LHCN-M2 (cell line): ENCODE data around the gene ADRB2. TPM values are rescaled to one million over a fixed set of nuclear protein-coding genes. Genes with fewer than 3 reads are reported as not detected.
"Not testable (repeated sequence)": the region's sequence is repeated elsewhere in the genome, so short reads cannot be mapped to it uniquely, and the experiment has no call there.

Experiments used
- DNase-seq: peaks from one replicate; pipeline ENCODE4 v3.0.0-alpha.2; 2012; ENCODE audit warnings: low read depth
- total RNA-seq: library from RNA; depleted of rRNA; stranded (reverse); fragments of >200 nt; gene quantifications from 2 replicates; pipeline ENCODE4 v1.2.3, GENCODE V29; 2014; rRNA removed

The ADRB2 gene
- total RNA-seq, 1 experiment from 2014 or later = 4.8 TPM

DNA sequence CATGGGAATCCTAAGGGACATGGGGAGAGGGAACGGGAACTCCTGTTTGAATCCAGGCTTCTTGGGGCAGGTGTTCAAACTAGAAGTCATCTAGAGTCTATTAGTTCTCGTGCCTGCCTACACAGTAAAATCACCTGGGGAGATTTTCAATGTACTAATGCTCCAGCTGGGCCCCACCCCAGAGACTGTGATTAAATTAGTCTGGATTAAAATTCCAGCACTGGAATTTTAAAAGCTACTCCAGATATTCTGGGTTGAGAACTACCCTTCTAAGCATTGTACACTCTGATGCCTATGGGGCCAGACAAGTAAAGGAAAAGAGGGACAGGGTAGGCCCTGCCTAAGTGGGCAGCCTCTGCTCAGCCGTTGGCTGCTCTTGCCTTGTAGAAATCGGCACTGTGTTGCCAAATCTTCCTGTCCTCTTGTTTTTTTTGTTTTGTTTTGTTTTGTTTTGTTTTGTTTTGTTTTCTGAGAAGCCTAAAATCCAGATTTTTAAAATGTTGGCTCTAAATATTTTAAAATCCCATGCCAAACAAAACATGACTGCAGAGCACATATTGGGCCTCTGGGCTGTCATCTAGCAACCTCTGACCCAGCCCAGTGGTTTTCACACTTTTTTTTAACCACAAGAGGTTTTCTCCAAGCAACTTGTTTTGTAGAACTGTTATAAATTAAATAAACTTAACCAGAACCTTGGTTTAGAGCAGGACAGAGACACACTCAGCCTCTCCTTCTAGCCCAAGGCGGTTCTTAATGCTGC is 29.0 kb downstream of the ADRB2 start:
- DNase-seq = peak; percentile 27

DNA sequence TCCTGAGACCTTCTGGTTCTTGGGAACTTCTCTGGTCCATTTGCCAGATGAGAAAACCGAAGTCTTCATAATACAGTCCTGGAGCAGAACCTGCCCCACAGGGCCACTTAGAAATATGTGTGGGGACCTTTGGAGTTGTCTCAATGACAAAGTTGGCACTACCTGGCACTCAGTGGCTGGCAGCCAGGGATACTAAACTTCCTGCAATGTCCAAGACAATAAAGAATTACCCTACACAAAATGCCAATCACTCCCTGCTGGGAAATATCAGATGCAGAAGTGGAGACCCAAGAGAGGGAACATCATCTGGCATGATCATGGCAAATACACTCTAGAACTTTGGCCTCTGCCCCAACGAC is 29.6 kb downstream of the ADRB2 start:
- no peak for DNase-seq

DNA sequence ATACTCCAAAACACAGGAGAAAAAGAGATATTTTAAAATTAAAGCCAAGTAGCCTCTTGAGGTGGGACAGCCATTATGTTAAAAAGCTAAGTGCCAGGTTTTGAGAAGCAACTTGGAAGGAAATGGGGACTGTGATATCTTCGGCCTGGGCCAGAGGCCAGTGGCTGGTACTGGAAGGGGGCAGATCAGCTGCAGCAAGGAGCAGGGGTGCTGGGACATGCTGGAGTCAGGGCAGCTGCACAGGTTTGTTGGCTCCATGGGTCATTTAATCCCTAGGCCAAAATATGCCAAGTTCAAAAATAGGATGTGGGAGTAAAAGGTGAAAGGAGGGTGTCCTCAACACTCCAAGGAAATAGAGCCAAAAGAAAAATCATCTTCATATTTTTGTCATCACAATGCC is 30.0 kb downstream of the ADRB2 start:
- DNase-seq = no peak

DNA sequence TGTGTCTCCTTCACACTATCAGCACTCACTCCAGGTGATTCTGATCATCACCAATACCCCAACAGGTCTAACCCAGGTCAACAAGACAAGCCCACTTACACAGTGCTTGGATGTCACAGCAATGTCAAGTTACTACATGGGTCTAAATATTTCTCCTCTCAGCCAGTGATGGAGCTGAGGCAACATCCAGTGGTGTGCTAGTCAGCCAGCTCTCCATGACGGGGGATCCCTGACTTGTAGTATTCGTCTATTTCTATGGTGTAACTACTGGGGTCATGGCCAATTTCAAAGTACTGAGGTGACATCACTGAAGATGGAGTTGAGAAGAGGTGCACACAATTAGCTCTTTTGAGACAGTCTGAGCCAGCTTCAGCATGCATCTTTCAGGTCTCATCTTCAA is 31.1 kb downstream of the ADRB2 start:
- DNase-seq = no peak

DNA sequence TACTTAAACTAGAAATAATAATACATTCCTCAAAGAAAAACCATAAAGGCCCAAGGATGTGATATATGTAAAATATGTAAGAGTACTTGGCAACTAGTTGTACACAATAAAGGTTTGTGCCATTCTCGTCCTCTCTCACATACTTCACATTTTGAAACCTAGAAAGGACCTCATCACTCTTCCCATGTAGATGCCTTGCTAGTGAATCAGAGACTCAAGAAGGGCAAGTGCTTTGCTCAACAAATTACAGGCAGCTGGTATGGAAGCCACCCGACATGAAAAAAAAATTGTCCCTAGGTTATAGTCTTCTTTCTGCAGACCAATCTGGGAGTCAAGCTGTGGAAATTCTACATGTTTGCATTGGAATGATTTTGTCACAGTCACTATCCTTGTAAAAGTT is 31.7 kb downstream of the ADRB2 start:
- peak; percentile 15 for DNase-seq

DNA sequence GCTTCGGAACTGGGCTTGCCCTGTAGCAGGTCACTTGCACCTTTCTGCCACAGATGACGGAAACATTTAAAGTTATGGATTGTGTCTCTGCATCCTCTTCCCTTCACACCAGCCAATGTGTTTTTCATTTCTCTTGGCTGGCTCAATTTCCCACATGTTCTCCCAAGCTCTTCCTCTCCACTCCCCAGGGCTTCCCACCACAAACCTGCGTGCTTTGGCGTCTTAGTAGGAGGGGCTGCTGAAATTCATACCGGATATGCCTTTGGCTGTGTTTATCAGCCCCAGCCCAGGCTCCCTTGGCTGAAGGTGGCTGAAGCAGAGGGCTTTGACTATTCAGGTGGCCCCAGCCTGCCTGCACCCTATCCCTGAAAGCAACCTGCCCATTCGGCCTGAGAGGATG is 32.1 kb downstream of the ADRB2 start:
- no peak for DNase-seq

DNA sequence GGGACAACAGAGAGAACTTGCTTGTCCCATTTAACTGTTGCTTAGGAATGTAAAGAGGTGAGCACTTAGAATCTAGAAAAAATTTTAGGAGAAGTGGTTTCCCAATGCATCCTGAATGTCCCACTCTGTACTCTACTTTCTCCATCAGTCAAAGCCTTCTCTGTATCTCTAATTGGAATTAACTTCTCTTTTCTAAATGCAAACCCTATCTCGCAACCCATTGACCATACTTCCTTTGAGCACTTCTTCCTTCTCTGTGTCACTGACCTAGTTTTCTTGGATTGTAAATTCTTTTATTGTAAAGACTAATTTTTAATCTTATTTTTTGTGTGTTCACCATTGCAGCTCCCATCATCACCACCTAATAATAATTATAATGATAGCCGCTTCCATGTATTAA is 33.3 kb downstream of the ADRB2 start:
- no peak for DNase-seq

DNA sequence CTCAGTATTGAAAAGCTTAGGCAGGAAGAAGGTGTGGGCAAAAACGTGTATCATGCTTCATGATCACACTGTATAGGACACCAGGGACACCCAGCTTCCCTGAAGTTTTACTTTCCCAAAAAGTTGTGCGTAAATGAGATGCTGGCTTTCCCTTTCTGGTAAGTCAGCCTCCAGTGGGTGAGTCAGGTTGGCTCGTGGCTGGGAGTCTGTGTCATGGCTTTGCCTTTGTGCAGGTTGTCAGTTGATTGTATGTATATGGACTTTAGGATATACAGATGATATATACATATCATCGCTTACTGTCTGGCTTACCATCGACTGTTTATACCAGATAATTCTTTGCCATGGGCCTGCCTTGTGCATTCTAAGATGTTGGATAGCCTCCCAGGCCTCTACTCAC is 34.2 kb downstream of the ADRB2 start:
- no peak for DNase-seq

DNA sequence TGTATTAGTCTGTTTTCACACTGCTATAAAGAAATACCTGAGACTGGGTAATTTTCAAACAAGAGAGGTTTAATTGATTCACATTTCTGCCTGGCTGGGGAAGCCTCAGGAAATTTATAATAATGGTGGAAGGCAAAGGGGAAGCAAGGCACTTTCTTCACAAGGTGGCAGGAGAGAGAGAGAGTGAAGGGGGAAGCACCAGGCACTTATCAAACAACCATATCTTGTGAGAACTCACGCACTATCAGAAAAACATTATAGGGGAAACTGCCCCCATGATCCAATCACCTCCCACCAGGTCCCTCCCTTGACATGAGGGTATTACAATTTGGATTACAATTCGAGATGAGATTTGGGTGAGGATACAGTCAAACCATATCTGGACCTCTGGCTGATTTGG is 34.7 kb downstream of the ADRB2 start:
- DNase-seq = no peak

DNA sequence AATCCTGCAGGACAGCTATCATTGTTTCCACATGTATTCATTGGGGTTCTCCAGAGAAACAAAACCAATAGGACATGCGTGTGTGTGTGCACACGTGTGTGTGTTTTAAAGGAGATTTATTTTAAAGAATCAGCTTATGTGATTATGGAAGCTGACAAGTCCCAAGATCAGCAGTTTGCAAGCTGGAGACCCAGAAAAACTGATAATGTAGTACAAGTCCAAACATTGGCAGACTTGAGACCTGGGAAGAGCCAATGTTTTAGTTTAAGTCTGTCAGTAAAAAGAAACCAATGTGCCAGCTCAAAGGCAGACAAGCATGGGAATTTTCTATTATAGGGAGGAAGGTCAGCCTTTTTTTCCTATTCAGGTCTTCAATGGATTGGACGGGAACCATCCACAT is 35.3 kb downstream of the ADRB2 start:
- no peak for DNase-seq

DNA sequence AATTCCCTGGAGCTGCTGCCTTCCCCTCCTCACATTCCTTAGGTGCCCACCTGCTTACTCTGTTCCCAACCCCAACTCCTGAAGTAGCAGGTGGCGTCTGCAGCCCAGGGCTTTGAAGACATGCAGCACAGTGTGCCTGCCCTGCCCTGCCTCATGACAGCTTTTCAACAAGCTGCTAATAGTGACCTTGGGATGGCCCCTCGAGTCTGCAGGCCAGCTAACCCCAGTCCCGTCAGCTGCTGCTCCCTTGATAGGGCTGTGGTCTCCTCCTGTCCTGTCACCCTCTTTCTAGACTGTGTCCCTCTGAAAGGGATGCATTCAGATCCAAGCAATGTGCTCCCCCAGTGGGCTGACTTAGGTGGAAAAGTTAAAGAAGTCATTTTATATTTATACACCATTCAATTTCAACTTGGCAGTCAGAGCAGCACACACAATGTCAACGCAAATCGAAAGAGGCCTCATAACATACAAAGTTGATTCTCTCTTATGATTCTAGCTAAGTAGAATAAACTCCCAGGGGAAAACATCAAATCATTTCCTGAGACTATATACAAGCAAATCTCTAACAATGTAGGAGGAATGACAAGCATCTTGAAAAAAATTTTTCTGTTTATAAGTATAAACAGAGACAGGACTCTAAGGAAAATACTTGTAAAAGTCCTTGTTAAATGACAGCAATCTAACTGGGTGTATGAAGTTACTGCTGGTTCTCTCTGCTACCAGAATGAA is 37.9 kb downstream of the ADRB2 start:
- no peak for DNase-seq

DNA sequence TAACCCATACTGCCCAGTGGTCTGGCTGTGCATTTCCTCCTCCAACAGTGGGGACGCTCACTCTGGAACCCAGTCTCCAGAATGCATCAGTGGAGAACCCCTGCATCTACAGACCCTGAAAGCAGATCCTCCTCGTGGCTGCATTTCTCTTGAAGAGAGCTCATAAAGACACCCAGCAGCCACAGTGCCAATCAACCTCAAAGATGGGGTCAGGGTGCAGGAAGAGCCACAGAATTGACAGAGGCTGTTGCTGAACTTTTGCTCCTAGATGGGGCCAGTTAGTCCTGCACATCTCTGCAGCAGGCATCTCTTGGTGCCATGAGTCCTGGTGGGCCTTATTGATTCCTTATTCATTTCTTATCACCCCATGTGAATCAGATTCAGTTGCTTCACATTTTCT is 39.6 kb downstream of the ADRB2 start:
- DNase-seq = no peak

DNA sequence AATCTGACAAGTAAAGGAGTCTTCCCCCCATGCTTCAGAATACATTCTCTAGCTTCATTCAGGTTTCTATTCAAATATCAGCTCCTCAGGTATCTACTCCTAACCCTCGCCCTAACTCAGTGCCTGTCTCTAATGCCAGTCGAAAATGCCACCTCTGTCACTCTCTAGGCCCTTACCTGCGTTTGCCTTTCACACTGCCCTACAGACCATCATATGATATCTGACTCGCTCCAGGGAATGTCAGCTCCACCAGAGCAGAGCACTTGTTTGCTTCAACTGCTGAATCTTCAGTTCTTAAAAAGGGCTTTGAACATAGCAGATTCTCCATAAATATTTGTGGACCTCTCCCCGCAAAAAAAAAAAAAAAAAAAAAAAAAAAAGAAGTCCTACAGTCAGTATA is 46.7 kb downstream of the ADRB2 start:
- DNase-seq = no peak

DNA sequence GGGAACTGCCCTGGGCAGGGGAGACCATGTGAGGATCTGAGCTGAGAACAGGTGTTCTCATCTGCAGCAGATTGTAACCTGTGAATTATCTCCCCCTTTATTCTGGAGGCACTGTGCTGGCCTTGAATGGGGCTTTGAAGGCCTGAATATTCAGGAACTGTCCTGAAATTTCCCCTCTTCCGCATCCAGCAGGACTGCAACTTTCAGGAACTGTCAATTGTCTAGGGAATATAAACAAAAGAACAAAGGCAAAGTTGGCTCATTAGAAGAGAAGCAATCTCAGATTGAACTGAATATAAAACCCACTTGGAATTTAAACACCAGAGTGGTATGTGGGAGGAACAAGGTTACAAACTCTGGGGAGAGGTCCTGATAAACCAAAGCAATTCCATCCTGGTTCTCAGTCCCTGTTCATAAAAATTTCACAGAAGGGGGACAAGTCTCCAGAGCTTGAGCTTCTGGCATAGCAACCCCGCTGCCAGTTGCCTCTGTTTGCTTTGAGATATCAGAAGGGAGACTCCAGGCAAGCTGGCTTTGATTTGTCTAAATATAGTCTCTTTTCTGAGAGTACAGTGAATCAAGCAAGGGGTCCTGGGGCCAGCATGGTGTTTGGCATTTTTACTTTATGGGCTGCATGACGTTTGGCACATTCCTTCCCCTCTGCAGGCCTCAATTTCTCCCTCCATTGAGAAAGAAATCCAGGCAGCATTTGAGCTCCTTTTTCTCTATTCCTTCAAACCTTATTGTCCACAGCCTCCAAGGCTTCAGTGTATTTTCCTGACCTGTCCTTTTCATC is 47.5 kb downstream of the ADRB2 start:
- no peak for DNase-seq

DNA sequence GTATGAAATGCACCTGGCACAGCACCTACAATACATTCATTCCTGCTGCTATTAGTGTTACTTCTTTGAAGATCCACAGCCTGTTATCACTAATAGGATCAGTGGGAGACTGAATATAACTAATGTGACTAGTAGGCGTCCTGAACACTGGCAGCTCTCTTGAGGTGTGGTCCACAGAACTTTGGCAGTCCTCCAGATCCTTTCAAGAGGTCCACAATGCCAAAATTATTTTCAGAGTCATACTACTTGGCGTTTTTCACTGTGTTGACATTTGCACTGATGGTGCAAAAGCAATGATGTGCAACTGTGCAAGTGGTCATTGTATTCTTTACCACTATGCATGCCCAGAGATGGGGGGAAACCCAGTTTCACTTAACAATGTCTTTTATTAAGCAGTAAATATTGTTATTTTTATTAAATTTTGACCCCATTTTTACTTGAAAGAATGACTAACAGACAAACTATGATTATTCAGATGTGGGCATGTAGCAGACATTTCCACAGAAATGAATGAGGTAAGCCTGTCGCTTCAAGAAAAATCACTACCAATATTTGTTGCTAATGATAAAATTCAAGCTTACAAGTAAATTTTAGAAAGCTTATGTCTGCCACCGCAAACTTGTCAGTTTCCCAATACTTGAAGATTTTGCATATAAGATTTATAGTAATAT is 48.9 kb downstream of the ADRB2 start:
- no peak for DNase-seq

DNA sequence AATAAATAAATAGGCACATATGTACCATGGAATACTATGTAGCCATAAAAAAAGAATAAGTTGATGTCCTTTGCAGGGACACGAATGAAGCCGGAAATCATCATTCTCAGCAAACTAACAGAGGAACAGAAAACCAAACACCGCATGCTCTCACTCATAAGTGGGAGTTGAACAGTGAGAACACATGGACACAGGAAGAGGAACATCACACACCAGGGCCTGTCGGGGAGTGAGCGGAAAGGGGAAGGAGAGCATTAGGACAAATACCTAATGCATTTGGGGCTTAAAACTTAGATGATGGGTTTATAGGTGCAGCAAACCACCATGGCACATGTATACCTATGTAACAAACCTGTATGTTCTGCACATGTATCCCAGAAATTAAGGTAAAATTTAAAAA is 51.0 kb downstream of the ADRB2 start:
- DNase-seq = not testable (repeated sequence)

Other genes with a start within 250 kb of the ADRB2 start
- 0.26 TPM in 1 of 2 replicates, not detected in the other for gene HTR4, start 172.1 kb upstream of the ADRB2 start, total RNA-seq
- 3.6 and 4.4 TPM in 2 replicates for gene SH3TC2, start 236.5 kb downstream of the ADRB2 start, total RNA-seq